Activated naive CD4-positive, alpha-beta T cell treated with anti-CD3 and anti-CD28 coated beads, Interleukin-2, amount 10 ng/mL, durations not matched to agents 7 days and 5 days (primary cell): Measurements from ENCODE around the gene PRKAB2.
"Not testable (repeated sequence)": the region's sequence is repeated elsewhere in the genome, so short reads cannot be mapped to it uniquely, and the experiment has no call there.

Experiments
- CTCF ChIA-PET: fragments of 350-600 bp; sonication (Branson Sonifier 250); formaldehyde crosslinking; loops from one replicate; lab custom pipeline; 2021; ENCODE audit warnings: antibody characterized with exemption; lab: Charles Lee
- DNase-seq: peaks from one replicate; pipeline ENCODE4 v3.0.0-alpha.2; 2020
- H3K27ac Mint-ChIP-seq: one replicate; pipeline ENCODE4 v1.8.0; 2021; ENCODE audit warnings: mild to moderate bottlenecking, moderate library complexity, mixed read lengths
- H3K27me3 Mint-ChIP-seq: one replicate; pipeline ENCODE4 v1.8.0; 2021; ENCODE audit warnings: mild to moderate bottlenecking, mixed read lengths
- H3K36me3 Mint-ChIP-seq: one replicate; pipeline ENCODE4 v1.8.0; 2021; ENCODE audit warnings: mixed read lengths
- H3K4me1 Mint-ChIP-seq: one replicate; pipeline ENCODE4 v1.8.0; 2021; ENCODE audit warnings: mixed read lengths
- H3K4me3 Mint-ChIP-seq: one replicate; pipeline ENCODE4 v1.8.0; 2021; ENCODE audit warnings: mild to moderate bottlenecking, moderate library complexity, mixed read lengths
- H3K9me3 Mint-ChIP-seq: one replicate; pipeline ENCODE4 v1.8.0; 2021; ENCODE audit warnings: mixed read lengths

Gene PRKAB2

DNA sequence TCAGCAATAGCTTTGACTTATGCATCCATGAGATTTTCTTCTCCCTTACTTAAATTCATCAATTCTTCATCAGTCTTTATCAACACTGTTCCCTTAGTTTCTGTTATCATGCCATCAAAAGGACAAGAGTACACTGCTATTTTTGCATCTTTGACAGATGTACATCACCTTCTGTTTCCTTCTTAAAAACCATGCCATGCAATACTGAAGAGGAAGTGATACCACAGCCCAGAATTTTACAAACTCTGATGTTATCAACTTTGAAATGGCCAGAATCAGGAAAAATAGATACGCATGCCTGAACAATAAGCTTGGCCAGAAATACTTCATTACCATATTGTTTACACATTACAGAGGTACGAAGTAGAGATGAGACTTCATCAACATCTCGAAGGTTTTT lies 31.8 kb upstream of the PRKAB2 start:
- CTCF ChIA-PET: no interaction called here
- no peaks in the 10 kb centered on the region for H3K9me3 Mint-ChIP-seq
- no peak for DNase-seq
- H3K27me3 Mint-ChIP-seq: no peaks in the 10 kb centered on the region
- H3K4me3 Mint-ChIP-seq: no peak overlapping the region
- H3K36me3 Mint-ChIP-seq: no peaks in the 10 kb centered on the region
- no peak overlapping the region for H3K27ac Mint-ChIP-seq
- no peaks in the 10 kb centered on the region for H3K4me1 Mint-ChIP-seq

DNA sequence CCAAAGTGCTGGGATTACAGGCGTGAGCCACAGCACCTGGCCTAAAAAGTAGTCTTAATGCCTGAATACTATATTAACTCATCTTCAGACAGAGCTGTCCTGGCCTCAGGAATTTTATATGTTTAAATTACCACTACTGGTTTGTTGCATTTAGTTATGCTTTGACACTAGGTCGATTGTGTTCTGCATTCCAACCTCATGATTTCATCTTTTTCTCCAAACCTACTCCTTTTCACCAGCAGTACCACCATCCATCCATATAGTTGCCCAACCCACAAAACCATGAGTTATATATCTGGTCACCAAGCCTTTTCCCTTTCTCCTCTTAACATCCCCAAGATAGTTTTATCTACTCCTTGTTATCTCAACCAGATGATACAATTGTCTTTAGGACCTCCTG lies 30.3 kb upstream of the PRKAB2 start:
- no peak overlapping the region for H3K27ac Mint-ChIP-seq
- CTCF ChIA-PET: no interaction called here
- no peak overlapping the region for H3K4me3 Mint-ChIP-seq
- no peaks in the 10 kb centered on the region for H3K36me3 Mint-ChIP-seq
- no peak for DNase-seq
- H3K4me1 Mint-ChIP-seq: no peaks in the 10 kb centered on the region
- no peaks in the 10 kb centered on the region for H3K27me3 Mint-ChIP-seq
- H3K9me3 Mint-ChIP-seq: no peaks in the 10 kb centered on the region

DNA sequence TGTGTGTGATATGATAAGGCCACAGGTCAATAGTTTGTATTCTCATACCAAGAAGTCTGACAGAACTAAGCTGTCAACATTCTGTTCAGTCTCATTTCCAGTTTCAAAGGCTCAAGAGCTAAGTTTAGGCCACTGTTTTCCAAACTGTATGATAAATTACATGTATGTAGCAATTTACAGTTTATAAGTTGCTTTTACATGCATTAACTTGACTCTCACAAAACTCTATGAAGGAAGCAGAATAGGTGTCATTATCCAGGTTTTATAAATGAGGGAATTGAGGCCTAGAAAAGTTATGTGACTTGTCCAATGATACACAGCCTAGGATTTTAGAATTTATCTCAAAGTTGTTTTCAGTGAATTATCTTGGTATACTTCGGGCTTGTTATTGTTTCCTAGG lies 29.5 kb upstream of the PRKAB2 start:
- CTCF ChIA-PET: no interaction called here
- no peaks in the 10 kb centered on the region for H3K36me3 Mint-ChIP-seq
- no peaks in the 10 kb centered on the region for H3K27me3 Mint-ChIP-seq
- H3K27ac Mint-ChIP-seq: no peak overlapping the region
- no peak overlapping the region for H3K4me3 Mint-ChIP-seq
- H3K4me1 Mint-ChIP-seq: no peaks in the 10 kb centered on the region
- no peak for DNase-seq
- H3K9me3 Mint-ChIP-seq: no peaks in the 10 kb centered on the region

DNA sequence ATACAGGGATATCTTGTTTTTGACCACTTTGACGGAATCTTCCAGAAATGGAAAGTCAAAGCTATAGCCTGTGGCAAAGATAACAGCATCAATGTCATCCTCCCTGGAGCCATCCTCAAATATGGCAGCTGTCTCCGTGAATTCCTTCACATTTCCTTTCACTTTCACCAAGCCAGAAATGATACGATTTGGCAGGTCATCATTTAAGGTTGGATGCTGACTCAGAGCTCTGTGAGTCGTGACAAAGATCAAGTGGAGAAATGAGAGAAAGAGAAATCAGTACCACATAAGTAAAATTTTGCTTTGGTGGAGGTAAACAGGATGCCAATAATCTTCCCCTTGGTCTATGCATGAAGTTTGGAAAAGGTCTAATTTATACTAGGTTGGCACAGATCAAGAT lies 29.0 kb upstream of the PRKAB2 start:
- Mint-ChIP-seq H3K4me3 (no peak overlapping the region), H3K9me3 (no peaks in the 10 kb centered on the region), H3K4me1 (no peaks in the 10 kb centered on the region), H3K27me3 (no peaks in the 10 kb centered on the region), H3K27ac (no peak overlapping the region), H3K36me3 (no peaks in the 10 kb centered on the region)
- no peak for DNase-seq
- CTCF ChIA-PET: no interaction called here

DNA sequence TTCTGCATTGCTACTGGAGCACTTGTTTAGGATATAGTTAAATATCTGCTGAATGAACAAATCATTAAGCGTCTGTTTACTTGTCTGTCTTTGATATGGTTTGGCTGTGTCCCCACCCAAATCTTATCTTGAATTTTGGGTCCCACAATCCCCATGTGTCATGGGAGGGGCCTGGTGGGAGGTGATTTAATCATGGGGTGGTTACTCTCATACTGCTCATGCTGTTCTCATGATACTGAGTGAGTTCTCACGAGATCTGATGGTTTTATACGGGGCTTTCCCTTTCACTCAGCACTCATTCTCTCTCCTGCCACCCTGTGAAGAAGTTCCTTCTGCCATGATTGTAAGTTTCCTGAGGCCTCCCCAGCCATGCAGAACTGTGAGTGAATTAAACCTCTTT lies 25.1 kb upstream of the PRKAB2 start:
- H3K27me3 Mint-ChIP-seq, H3K4me1 Mint-ChIP-seq, H3K9me3 Mint-ChIP-seq, H3K27ac Mint-ChIP-seq, DNase-seq, H3K4me3 Mint-ChIP-seq, H3K36me3 Mint-ChIP-seq: not testable (repeated sequence)
- CTCF ChIA-PET: interaction anchor here (0.7 kb wide), 1 partner anchor 55 kb away, joined by 3 read pairs; no protein-coding TSS in a partner anchor

DNA sequence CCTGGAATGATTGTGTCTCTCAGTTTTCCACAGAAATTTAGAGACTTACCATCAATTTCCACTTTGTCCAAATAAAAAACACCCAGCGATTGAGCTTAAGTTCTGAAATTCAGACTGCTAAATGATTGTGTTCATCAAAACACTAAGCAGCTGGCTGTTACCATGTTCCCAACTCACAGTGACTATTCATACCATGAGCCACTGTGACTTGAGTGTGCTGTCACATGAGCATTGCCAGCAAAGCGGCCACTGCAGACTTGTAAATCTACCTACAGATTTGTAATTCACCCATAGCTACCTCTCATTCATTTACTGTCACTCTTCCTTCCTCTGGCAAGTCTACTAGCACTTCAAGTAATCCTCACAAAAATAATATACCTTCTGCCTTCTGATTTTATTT lies 17.2 kb upstream of the PRKAB2 start:
- Mint-ChIP-seq H3K4me1 (no peaks in the 10 kb centered on the region), H3K27me3 (no peaks in the 10 kb centered on the region), H3K4me3 (no peak overlapping the region), H3K27ac (no peak overlapping the region), H3K36me3 (no peaks in the 10 kb centered on the region), H3K9me3 (no peaks in the 10 kb centered on the region)
- CTCF ChIA-PET: no interaction called here
- no peak for DNase-seq

DNA sequence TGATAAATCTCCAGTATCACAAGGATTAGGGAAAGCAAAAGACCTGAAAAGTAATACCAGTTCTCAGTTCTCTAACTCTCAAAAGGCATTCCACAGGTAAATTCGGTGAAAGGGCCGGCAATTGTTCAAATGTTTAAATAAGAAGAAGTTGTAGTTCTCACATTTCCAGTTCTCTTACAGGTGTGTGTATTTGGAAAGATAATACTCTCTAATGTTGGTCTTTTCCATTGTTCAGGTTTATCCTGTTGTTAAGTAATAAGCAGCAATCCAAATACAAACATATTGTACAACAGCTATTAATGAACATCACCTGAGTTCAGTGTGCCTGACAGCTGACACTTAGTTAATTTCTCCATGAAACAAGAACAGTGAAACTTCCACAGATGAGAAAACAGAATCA lies 13.2 kb upstream of the PRKAB2 start:
- CTCF ChIA-PET: no interaction called here
- Mint-ChIP-seq H3K9me3 (no peaks in the 10 kb centered on the region), H3K36me3 (no peaks in the 10 kb centered on the region), H3K27ac (no peak overlapping the region), H3K4me1 (no peaks in the 10 kb centered on the region), H3K4me3 (no peak overlapping the region), H3K27me3 (peaks cover 3% of the 10 kb centered on the region)
- DNase-seq: no peak

DNA sequence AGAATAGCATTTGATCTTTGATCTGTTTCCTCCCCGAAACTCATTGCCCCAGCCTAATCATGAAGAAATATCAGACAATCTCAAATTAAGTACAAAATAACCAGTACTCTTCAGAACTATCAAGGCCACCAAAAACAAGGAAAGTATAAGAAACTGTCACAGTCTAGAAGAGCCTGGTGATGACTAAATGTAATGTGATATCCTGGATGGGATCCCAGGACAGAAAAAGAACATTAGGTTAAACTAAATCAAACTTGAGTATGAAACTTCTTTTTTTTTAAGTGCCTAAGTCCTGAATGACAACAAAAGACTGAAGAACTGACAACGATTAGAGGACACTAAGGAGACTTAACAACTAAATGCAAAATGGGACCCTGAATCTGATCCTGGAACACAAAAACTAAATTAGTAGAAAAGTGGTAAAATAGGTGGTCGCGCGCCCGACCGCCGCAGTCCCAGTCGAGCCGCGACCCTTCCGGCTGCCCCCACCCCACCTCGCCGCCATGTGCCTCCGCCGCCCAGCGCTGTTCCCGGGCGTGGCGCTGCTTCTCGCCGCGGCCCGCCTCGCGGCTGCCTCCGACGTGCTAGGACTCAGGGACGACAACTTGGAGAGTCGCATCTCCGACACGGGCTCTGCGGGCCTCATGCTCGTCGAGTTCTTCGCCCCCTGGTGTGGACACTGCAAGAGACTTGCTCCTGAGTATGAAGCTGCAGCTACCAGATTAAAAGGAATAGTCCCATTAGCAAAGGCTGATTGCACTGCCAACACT lies 5.5 kb upstream of the PRKAB2 start:
- H3K4me3 Mint-ChIP-seq: no peak overlapping the region
- peaks cover 24% of the 10 kb centered on the region for H3K36me3 Mint-ChIP-seq
- H3K4me1 Mint-ChIP-seq: peaks cover 25% of the 10 kb centered on the region
- no peak overlapping the region for H3K27ac Mint-ChIP-seq
- DNase-seq: no peak
- CTCF ChIA-PET: no interaction called here
- peaks cover 25% of the 10 kb centered on the region for H3K27me3 Mint-ChIP-seq
- peaks cover 4% of the 10 kb centered on the region for H3K9me3 Mint-ChIP-seq

DNA sequence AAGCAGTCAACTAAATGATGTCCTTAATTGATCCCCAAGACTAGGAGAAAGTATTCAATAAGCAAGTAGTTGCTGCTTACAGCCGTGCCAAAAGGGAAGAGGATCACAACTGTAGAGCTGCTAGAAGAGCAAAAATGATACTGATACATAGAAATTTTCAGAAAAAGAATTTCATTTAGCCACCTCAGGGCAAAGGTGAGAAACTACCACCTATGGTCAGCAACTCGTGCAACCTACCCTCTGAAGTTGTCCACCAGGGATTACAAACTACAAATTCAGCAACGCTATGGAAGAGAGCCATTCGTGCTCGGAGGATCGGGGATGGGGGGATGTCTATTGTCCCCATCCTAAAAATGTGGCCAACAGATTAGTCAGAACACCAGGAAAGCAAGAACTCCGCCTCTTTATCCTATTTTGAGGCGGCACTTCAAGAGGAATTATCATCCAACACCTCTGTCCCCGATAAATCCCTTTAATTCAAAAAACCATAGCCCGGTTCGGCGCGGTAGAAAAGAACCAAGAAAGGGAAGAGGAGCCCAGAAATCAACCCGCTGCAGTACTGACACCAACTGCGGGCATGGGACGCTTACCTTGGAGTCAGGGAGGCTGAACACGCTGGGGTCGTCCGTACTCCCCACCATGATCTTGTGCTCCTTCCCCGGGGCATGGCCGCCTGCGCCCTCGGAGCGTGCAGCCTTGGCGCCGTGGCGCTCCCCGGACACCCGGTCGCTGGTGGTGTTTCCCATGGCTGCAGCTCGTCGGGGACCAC lies 687 bp downstream of the PRKAB2 start:
- CTCF ChIA-PET: interaction anchor here (0.7 to 1.7 kb wide), 4 partner anchors 10 to 74 kb away, joined by 3 to 10 read pairs (median 6); partner anchors contain the start of gene CHD1L
- Mint-ChIP-seq H3K4me1 (peaks cover 42% of the 10 kb centered on the region), H3K4me3 (peak overlapping the region; percentile 93), H3K9me3 (peaks cover 3% of the 10 kb centered on the region), H3K27me3 (peaks cover 3% of the 10 kb centered on the region), H3K36me3 (peaks cover 41% of the 10 kb centered on the region), H3K27ac (peak overlapping the region; percentile 86)
- DNase-seq: no peak

DNA sequence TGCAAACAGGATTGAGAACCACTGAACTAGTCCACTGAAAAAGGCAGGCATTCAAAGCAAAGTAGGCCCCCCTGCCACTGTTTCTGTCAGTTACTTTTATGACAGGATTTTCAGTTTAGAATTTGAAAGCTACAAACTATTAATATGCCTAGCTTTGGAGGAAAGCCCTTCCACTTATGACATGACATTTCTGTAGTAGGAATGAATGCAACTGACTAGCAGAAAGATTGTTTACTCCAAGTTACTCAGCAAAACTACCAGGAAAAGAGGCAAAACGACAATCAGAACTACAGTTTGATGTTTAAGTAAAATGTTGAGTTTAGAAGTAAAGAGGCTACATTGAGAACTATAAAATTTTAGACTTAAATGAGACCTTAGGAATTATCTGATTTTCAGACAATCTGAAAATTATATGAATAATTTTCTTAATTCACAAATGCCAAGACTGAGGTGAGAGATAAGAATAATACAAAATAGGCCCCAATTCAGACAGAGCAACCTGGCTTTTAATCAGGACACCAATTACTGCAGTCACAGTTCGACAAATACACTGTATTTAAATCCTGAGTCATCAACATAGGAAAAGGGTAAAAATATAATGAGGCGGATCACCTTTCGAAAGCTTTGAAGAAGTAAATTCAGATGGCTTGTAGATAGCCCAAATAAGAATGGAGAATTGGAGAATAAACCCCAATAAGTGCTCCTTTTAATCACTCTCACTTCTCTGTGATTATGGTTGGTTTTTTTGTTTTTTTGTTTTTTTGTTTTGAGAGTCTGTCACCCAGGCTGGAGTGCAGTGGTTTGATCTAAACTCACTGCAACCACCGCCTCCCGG lies 2.2 kb downstream of the PRKAB2 start:
- CTCF ChIA-PET: no interaction called here
- H3K27ac Mint-ChIP-seq: no peak overlapping the region
- no peak for DNase-seq
- peaks cover 3% of the 10 kb centered on the region for H3K27me3 Mint-ChIP-seq
- peaks cover 42% of the 10 kb centered on the region for H3K4me1 Mint-ChIP-seq
- H3K9me3 Mint-ChIP-seq: peaks cover 3% of the 10 kb centered on the region
- H3K4me3 Mint-ChIP-seq: peak overlapping the region; percentile 93
- H3K36me3 Mint-ChIP-seq: peaks cover 47% of the 10 kb centered on the region

DNA sequence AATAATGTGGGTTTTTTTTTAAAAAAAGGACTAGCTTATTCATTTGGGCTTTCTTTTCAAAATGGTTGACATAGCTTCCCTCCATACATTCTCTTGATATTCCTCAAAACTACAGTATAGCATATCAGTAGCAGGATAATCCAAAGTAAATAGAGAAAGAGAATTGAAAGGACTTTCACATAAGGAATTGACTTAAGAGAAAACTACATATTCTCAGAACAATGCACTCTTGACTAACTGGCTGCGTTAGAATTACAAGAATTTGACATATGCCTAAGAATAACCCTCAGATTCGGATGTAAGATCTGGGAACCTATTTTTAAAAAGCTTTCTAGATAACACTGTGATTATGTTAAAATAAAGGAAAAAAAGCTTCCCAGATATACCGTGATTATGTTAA lies 3.1 kb downstream of the PRKAB2 start:
- no peak overlapping the region for H3K27ac Mint-ChIP-seq
- CTCF ChIA-PET: interaction anchor here (1.4 kb wide), 1 partner anchor 54 kb away, joined by 3 read pairs; no protein-coding TSS in a partner anchor
- peaks cover 2% of the 10 kb centered on the region for H3K9me3 Mint-ChIP-seq
- peaks cover 47% of the 10 kb centered on the region for H3K36me3 Mint-ChIP-seq
- H3K4me3 Mint-ChIP-seq: no peak overlapping the region
- H3K27me3 Mint-ChIP-seq: peaks cover 3% of the 10 kb centered on the region
- peaks cover 38% of the 10 kb centered on the region for H3K4me1 Mint-ChIP-seq
- DNase-seq: no peak

DNA sequence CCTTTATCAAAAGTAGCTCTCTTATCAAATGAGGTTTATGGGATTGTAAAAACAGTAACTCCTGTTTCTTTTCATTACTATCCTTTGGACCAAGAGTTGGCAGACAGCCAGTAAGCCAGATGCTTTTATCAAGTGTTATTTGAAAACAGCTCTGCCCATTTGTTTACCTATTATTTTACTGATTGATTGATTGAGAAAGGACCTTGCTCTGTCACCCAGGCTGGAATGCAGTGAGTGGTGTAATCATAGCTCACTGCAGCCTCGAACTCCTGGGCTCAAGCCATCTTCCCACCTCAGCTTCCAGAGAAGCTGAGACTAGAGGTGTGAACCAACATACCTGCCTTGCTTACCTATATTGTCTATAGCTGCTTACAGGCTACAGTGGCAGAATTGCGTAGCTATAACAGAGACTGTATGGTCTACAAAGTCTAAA lies 3.6 kb downstream of the PRKAB2 start:
- H3K4me3 Mint-ChIP-seq: no peak overlapping the region
- H3K27me3 Mint-ChIP-seq: peaks cover 3% of the 10 kb centered on the region
- CTCF ChIA-PET: interaction anchor here (0.9 to 1.4 kb wide), 2 partner anchors 55 to 75 kb away, joined by 3 read pairs; no protein-coding TSS in a partner anchor
- H3K27ac Mint-ChIP-seq: no peak overlapping the region
- no peak for DNase-seq
- H3K36me3 Mint-ChIP-seq: peaks cover 44% of the 10 kb centered on the region
- H3K4me1 Mint-ChIP-seq: peaks cover 34% of the 10 kb centered on the region
- H3K9me3 Mint-ChIP-seq: no peaks in the 10 kb centered on the region

DNA sequence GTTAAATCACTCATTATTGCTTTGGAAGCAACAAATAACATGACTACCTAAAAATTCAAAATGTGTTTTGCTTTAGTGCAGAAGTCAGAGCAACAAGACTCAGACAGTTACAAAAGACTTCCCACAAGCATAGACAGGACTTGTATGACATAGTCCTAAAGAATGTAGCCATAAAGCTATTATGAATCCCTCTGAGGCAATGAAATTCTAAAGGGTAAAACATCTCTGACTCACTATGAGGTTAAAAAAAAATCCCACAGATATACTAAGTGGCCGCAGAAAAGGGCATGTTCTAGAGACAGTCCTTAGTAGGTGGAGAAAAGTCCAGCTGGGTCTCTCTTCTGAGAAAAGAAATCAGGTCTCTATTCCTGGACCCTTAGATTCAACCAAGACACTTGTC lies 4.9 kb downstream of the PRKAB2 start:
- H3K4me1 Mint-ChIP-seq: peaks cover 23% of the 10 kb centered on the region
- no peak overlapping the region for H3K27ac Mint-ChIP-seq
- no peak overlapping the region for H3K4me3 Mint-ChIP-seq
- no peaks in the 10 kb centered on the region for H3K9me3 Mint-ChIP-seq
- no peaks in the 10 kb centered on the region for H3K27me3 Mint-ChIP-seq
- CTCF ChIA-PET: no interaction called here
- DNase-seq: no peak
- peaks cover 39% of the 10 kb centered on the region for H3K36me3 Mint-ChIP-seq

DNA sequence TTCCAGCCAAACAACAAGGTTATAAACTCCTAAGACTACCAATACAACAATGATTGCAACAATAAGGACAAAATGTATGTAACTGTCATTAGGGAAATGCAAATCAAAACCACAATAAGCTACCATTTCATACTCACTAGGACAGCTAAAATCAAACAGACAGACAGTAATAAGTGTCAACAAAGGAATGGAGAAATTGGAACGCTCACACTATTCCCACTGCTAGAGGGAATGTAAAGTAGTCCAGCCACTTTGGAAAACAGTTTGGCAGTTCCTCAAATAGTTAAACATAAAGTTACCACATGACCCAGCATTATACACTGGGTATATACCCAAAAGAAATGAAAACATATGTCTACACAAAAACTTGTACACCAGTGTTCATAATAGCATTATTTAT lies 9.3 kb downstream of the PRKAB2 start:
- no peaks in the 10 kb centered on the region for H3K4me1 Mint-ChIP-seq
- H3K27ac Mint-ChIP-seq: no peak overlapping the region
- no peak for DNase-seq
- no peaks in the 10 kb centered on the region for H3K9me3 Mint-ChIP-seq
- H3K36me3 Mint-ChIP-seq: peaks cover 46% of the 10 kb centered on the region
- H3K27me3 Mint-ChIP-seq: no peaks in the 10 kb centered on the region
- CTCF ChIA-PET: interaction anchor here (1.2 kb wide), 1 partner anchor 85 kb away, joined by 3 read pairs; no protein-coding TSS in a partner anchor
- no peak overlapping the region for H3K4me3 Mint-ChIP-seq
